Pulmonary artery endothelial cell (primary cell): ENCODE results near the gene OPN1SW. TPM values are rescaled to one million over a fixed set of nuclear protein-coding genes. Genes with fewer than 3 reads are reported as not detected.

ENCODE experiments used
- DNase-seq: peaks from one replicate; pipeline ENCODE4 v3.0.0-alpha.2; 2011; ENCODE audit warnings: low read depth, low spot score
- total RNA-seq: library from RNA; depleted of rRNA; stranded (reverse); fragments of >200 nt; gene quantifications from 2 replicates; pipeline ENCODE4 v1.2.3, GENCODE V29; 2014

Gene OPN1SW
- total RNA-seq, 1 donor from 2014 or later = not detected

DNA sequence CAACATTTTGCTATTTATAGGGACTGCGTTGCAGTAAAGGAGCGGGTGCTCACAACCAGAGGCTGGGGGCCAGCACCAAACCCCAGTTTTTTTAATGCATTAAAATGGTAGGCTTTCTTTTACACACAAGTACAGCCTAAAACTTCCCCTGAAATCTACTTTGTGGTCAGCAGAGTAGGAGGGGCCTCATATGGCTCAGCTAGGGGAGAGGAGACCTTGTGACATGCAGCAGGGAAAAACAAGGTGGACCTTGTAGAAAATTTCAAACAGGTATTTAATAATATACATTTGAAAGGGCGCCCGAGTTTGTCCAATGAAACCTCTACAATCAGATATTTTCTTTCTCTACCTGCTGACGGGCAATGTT, 17.6 kb upstream of the OPN1SW start:
- no peak for DNase-seq

DNA sequence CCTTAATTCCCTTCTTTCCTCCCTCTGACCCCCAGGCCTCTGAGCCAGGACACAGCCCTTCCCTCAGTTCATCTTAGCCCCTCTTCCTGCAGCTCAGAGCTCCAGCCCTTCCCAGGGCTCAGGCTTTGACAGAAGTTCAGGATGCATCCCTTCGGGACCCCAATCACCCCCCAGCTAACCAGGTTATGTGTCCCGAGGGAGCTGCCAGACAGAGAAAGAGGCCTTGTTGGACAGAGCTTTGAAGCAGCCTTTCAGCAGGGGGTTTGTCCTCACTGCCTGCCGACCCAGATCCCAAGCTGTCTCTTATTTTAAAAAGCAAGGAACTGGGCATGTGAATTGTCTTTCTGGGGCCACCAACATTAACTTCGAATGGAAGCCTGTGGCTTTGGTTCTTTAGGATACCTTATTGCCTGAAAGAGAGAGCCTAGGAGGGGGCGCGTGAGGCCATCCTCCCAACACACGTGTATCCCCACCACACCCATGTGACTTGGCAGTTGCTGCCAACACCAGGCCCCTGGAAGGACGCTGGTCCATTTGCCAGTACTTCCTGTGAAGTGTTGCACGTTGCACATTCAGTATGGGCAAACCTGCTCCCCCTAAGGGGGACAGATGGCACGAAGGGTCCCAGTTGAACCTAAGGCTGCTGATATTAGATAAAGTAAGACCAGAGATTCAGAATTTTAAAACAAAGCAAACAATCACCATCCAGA, 17.0 kb upstream of the OPN1SW start:
- DNase-seq = no peak

DNA sequence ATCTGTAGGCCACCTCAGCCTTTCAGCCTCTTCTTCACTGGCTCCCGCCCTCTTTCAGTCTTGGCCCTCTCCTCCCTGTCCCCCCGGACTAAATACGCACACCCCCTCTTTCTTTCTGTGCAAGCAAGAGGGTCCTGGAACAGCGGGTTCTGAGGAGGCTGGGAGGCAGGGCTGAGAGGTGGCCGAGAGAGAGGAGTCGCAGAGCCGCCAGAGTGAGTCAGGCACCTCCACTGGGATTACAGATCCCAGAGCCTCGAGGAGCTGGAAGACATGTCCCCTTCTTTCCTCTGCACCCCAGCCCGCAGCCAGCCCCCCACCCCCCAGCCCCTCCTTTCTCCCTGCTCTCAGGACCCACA, 16.4 kb upstream of the OPN1SW start:
- no peak for DNase-seq

DNA sequence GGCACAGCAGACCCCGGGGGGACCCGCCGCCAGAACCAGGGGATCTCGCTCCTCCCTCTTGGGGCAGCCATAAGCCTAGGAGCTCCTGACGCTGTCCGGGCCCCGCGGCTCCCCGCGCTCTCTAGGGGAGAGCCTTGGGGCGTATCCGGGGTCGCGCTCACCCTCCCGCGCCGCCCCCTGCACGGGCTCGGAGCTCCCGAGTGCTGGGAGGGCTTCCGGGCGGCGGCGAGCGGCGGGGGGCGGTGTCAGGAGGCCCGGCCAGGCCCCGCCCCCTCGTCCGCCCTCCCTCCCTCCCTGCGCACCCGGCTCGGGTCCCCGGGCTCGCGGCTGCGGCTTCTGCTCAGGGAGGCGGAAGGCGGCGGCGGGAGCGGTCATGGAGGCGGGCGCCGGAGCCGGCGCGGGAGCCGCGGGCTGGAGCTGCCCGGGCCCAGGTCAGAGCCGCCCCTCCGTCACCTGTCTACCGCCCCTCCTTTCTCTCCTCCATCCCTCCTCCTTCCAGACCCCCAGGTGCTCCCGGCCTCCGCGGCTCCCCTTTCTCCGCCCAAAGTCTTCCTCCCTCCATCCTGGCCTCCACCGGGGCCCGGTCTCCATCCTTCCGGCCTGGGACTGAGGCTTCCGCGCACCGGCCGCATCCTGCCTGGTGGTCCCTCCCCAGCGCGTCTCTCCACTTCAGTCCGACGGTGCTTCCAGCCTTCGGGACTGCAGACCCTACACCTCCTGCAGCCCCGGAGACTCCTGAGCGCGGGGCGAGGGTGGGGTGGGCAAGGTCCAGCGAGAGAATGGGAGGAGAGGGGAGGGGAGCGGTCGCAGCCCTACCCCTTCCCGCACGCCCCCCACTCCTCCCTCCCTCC, 15.8 kb upstream of the OPN1SW start, which contains the start of gene CCDC136:
TSS of gene CCDC136 (plus strand) at position 848 of the 851 bp plus-strand sequence. CDS start 444 bp downstream, outside the sequence.
- no peak for DNase-seq

DNA sequence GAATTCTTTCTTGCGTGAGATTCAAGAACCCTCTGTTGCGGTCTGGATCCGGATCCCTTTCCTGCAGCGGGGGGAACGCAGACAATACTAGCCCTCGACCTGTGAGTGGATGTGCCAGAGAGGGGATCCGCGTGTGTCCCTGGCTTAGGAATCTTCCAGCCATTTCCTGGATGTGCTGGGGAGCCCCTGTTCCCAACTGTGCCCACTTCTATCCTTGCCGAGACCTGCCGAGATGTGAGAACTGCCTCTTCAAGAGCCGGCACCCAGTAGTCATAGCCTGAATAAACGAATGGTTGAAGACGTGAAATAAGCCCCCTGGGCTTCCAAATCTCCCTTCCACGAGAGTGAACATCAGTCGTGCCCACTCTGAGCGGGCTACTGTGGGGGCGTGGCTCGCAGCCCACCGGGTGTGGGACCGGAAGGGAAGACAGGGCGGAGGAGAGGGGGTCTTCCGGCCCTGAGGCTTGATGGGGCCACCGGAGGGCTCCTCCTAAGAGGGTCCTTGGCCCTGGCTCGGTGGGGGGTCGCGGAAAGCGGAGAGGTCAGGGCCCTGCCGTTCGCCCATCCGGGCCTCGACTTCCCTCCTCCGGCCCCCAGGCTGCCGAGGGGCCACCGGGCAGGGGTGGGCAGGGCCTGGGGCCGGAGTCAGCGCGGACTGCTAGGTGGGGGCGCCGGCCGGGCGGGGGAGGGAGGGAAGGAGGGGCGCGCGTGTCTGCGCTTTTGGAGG, 14.9 kb upstream of the OPN1SW start:
- DNase-seq = no peak

DNA sequence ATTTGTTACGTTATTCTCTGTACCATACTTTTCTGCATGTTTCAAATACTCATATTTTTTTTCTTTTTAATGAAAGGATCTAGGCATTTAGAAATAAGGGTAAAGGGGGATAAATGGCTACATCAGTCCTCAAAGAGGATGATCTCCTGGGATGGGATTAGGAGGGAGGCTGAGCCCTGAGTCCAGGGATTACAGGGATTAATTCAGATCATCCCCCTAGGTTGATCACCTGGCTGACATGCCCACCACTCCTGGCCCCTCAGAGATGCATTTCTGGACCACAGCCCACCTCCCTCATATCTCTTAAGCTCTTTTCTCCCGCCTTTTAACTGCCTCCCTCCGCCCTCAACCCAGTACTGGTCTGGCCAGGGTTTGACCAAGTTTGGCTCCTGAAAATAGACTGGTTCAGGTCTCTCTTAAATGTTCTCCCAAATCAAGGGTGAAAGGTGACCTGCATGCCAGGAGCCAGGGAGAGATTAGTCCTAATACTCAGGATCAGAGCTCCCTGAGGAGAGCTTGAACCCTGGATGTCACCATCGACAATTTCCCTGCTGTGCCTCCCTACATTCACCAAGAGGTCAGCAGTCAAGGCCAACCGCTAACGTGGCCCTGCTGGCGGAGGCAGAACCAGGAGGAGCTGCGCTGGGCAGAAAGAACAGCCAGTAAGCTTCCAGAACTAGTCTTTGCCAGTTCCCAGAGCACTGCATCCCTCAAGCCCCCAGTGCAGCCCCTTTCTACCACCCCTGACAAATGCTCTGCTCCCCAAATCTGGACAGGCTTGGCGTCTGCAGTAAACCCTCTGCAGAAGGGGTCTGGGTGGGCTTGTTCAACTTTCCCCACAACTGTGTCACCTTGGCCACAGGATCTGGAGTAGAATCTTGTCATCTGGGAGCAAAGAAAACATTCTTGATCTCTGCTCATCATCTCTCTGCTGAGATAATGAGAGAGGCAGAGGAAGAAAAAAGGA, 13.1 kb upstream of the OPN1SW start:
- DNase-seq = no peak

DNA sequence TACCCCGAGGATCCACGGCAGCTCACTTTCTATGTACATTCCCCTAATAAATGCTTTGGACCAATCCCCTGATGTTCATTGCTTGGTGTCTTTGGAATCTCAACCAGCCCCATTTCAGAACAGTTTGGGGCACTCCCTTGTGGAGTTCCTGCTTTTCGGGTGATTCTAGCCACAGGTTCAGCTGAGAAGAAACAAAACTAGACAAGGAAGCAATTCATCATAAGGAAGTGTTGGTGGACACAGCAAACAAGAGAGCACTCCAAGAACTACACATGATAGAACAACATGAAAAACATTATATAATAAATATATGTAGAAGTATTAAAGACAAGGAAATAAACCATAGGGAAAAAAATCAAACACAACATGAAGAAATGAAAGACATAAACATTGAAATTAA, 10.1 kb upstream of the OPN1SW start:
- DNase-seq = no peak

DNA sequence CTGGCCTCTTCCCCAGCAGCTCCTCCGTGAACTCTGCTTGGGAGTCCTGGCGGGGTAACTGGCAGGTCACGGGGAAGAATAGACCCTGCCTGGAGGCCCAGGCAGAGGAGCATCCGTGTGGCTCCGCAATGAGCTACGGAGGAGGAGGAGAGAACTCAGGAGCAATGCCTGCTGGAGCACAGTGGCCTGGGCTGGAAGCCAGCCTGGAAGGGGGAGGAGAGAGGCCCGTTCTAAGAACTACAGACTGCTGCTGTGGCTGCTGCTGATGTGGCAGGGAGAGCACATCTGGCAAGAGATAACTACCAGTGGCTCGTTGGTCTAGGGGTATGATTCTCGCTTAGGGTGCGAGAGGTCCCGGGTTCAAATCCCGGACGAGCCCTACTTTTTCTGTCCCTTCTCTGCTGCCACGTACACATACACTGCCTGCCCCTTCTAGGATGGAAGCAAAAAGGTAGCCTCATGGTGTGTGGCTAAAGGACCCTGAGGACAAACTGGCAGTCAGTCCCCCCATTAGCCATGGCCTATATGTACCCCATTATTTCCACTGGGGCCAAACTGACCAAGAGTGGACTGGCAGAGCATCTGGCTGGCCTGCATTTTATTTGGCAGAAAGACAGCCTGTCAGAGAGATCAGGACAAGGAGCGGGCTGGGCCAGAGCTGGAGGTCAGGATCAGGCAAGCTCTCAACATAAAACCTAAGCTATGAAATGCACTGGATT, 7.7 kb upstream of the OPN1SW start:
- DNase-seq = no peak

DNA sequence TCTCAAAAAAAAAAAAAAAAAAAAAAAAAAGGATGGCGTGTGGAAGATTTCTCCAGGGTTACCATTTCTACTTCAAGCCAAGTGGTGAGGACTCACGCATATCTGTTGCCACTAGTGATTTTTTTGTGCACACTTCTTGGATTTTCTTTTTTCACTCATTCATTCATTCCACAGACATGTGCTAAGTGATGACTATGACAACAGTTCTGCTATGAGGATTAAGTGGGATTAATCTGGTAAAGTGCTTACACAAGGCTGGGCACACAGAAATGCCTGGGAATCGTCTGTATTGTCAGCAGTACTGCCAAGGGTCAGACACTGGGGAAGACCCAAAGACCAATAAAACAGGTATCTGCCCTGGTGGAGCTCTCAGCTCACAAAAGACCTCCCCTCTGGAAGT, 6.3 kb upstream of the OPN1SW start:
- DNase-seq = no peak

DNA sequence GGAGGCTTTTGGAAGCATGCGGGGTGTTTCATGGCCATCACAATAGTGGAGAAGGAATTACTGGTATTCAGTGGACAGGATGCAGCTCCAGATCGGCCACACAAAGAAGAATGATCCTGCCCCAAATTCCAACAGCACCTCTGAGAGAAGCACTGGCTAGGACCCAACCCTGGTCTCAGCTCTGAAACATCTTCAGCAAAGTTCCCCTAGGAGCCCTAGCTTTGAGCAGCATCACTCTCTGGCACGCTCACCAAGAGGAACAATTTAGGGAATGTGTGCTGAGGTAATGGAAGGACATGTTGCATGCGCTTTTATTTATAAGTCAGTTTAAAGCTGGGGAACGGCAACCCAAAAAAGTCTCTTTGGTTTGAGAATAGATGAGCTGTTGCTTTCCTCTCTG, 5.5 kb upstream of the OPN1SW start:
- DNase-seq = no peak

DNA sequence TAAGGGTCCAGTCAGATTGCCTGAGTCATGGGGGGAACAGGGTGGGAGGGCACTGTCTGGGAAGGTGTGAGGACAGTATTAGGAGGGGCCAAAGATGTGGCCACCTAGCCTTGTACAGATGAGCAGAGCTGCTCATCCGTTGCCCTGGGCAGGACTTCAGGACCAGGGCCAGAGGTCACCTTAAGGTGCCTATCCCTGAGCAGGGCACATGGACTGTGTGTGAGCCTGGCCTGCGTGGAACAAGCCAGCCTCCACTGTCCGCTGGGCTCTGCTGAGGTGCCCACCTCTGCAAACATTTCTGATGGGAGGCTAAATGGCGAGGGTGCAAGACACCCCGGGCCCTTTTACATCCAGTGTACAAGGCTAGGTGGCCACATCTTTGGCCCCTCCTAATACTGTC, 3.4 kb upstream of the OPN1SW start:
- DNase-seq = no peak

DNA sequence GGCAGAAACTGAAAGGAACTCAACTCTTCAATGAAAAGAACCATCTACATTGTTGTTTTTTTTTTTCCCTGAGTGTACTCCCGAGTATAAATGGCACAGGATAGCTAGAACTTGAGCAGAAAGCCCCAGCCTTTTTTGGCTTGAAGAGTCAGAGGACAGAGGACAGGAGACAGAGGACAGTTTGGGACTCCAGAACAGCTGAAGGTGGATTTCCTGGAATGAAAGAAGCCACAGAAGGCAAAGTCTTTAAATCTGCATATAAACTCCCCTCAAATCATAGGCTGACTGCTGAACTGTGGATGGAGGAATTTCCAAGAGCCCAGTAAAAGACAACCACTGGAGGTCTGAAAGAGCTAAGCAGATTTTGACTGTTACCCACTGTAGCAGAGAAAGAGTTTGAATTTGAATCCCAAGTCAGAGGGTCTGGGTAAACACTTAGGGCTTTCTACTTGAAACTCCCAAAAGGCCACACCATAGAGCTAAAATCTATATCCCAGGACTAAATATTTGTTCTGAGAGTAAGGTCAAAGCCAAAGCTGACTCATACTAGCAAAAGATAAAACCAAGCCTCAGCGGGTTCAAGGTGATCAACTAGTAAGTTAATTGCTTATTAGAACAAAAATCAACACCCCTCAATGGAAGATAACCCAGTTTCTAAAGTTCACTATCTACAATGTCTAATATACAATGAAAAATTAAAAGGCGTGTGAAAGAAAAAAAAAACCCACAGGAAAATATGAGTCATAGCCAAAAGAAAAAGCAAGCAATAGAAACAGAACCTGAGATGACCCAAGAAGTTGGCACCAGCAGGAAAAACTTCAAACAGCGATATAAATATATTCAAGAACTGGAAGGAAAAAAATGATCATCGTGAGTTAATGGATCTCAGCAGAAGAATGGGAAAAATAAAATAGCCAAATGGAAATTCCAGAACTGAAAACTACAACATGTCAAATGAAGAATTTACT, 1.8 kb upstream of the OPN1SW start:
- no peak for DNase-seq

DNA sequence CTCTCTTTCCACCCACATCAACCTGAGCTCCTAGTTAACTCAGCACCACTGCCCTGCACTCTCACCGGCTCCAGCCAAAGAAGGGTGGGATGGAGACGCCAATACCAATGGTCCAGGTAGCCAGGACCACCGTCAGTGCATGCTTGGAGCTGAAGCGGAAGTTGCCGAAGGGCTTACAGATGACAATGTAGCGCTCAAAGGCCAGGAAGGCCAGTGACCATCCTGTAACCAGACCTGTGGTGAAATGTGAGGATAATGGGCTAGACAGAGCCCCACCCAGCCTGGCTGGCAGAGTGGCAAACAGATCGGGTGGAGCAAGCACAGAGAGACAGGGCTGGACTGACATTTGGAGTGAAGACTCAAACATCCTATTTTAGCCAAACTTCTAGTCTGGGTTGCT, 673 bp downstream of the OPN1SW start:
- no peak for DNase-seq

DNA sequence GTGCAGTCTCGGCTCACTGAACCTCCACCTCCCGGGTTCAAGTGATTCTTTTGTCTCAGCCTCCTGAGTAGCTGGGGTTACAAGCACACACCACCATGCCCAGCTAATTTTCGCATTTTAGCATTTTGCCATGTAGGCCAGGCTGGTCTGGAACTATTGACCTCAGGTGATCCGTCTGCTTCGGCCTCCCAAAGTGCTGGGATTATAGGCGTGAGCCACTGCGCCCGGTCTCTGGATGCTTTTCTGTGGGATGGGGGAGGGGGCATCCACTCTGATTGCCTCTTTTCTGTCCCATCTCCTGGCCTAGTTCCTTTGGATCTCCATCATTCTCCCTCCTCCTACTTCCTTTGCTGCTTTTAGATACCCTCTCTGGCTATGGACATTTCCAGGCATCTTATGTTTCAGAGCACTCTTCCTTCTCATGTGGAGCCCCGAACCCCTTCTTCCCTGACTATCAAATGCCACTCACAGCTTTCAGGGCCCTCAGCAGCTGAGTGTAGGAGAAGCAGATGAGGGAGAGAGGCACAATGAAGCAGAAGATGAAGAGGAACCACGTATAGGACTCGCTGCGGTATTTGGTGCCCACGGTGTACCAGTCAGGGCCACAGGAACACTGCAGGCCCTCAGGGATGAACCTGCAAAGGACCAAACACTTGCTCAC, 1.4 kb downstream of the OPN1SW start:
- DNase-seq = no peak

DNA sequence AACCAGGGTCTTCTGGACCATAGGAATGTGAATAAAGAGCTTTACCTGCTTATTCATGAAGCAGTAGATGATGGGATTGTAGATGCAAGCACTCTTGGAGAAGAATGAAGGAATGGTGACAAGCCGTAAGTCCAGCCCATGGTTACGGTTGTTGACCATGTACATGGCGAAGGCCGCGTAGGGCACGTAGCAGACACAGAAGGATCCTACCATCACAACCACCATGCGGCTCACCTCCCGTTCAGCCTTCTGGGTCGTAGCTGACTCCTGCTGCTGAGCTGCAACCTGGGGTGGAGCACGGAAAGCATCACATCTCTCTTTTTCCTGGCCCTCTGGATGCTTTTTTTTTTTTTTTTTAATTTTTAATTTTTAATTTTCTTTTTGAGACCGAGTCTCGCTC, 2.0 kb downstream of the OPN1SW start:
- no peak for DNase-seq

DNA sequence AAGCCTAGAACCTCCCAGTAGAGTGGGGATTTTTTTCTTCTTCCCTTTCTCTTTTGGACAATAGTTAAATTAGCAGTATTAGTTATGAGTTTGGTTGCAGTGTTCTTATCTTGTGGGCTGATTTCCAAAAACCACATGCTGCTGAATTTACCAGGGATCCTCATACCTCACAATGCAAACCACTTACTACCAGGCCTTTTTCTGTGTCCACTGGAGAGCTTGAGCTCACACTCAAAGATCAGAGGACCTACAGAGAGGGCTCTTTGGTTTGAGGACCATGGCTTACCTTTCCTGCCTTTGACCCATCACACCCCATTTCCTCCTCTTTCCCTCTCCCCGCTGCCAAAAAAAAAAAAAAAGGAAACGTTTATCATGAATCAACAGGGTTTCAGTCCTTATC, 5.4 kb downstream of the OPN1SW start:
- no peak for DNase-seq

DNA sequence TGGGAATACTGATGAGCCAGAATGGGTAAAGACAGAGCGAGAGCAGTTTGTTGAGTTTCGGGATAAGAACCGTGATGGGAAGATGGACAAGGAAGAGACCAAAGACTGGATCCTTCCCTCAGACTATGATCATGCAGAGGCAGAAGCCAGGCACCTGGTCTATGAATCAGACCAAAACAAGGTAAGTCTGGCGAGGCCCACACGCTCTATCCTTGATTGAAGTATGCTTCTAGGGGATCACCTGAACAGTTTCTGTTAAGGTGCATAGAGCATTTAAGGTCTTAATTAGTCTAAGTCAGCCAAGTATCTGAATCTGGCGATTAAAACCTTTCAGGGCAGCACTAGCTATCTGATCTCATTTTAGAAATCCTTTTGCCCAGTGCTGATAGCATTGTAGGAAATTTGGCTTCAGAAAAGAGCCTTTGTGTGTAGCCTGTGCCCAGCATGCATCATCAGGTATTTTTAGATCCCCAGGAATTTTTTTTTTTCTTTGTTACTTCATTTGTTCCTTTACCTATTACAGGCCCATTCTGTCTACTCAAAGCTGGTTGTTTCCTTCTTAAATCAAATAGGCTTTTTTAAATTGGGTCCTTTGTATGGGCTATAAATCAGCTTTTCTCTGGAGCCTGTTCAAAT, 8.0 kb downstream of the OPN1SW start:
- no peak for DNase-seq

DNA sequence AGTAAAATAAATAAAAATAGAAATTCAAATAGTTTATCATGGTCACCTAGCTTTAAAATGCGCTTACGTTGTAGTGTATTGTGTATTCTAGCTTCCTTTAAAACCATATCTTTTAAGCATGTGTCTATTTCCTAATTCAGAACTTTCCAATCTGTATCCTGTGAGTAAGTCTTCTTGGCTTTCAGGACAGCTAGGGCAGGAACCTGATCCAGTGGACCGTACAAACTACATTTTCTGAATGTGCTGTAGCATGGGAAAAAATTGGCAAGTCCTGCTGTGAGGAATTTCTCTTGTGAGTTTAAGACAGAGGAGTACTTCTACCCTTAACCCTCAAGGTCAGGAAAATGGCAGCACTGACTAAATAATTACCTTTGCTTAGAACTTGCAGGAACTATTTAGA, 12.1 kb downstream of the OPN1SW start:
- DNase-seq = no peak
